Tibial artery (tissue), 4 donors: ENCODE data around the gene EVX2.

Experiments
- DNase-seq, 2 donors: peaks; one replicate each; pipeline ENCODE4 v3.0.0-alpha.2; 2019
- H3K27ac ChIP-seq, 2 donors: fragments of 200-600 bp; sonication (generic) in 1 of 2; 1 replicate in 1 of 2; 2 replicates in 1 of 2; pipeline ENCODE4 v1.5.1; 2018 to 2019; ENCODE audit warnings: mild to moderate bottlenecking in 1 of 2
- H3K27me3 ChIP-seq, 2 donors: fragments of 200-600 bp; sonication (generic) in 1 of 2; one replicate each; pipeline versions ENCODE4 v1.5.1 to v1.6.0; 2016 to 2019
- H3K36me3 ChIP-seq, 3 donors: fragments of 200-600 bp; sonication (generic) in 2 of 3; one replicate each; pipeline ENCODE4 v1.5.1; 2016 to 2019; ENCODE audit warnings: mild to moderate bottlenecking in 2 of 3
- H3K4me1 ChIP-seq, 4 donors: fragments of 200-600 bp; sonication (generic) in 2 of 4; 1 replicate in 3 of 4; 2 replicates in 1 of 4; pipeline ENCODE4 v1.5.1; 2016 to 2019
- H3K4me3 ChIP-seq, 2 donors: fragments of 200-600 bp; sonication (generic) in 1 of 2; 1 replicate in 1 of 2; 2 replicates in 1 of 2; pipeline ENCODE4 v1.5.1; 2018 to 2019; ENCODE audit warnings: mild to moderate bottlenecking in 2 of 2
- H3K9me3 ChIP-seq, 3 donors: fragments of 200-600 bp; sonication (generic) in 1 of 3; one replicate each; pipeline ENCODE4 v1.5.1; 2016 to 2019
- intact Hi-C: fragments of 100-400 bp; cut with DNase I; formaldehyde crosslinking; loops from one replicate; pipeline ENCODE4 v1.15.0; 2023; ENCODE audit warnings: low total_unique reads
- TF ChIP-seq, protein P1 (sequence below), 2 experiments: fragments of 200-600 bp in 1 of 2; fragments of 450-650 bp in 1 of 2; IDR thresholded peaks; one replicate each; pipeline ENCODE4 v1.5.1; 2017 to 2019; ENCODE audit warnings: antibody characterized with exemption in 2 of 2, mild to moderate bottlenecking in 1 of 2, moderate library complexity in 1 of 2

Gene EVX2

DNA sequence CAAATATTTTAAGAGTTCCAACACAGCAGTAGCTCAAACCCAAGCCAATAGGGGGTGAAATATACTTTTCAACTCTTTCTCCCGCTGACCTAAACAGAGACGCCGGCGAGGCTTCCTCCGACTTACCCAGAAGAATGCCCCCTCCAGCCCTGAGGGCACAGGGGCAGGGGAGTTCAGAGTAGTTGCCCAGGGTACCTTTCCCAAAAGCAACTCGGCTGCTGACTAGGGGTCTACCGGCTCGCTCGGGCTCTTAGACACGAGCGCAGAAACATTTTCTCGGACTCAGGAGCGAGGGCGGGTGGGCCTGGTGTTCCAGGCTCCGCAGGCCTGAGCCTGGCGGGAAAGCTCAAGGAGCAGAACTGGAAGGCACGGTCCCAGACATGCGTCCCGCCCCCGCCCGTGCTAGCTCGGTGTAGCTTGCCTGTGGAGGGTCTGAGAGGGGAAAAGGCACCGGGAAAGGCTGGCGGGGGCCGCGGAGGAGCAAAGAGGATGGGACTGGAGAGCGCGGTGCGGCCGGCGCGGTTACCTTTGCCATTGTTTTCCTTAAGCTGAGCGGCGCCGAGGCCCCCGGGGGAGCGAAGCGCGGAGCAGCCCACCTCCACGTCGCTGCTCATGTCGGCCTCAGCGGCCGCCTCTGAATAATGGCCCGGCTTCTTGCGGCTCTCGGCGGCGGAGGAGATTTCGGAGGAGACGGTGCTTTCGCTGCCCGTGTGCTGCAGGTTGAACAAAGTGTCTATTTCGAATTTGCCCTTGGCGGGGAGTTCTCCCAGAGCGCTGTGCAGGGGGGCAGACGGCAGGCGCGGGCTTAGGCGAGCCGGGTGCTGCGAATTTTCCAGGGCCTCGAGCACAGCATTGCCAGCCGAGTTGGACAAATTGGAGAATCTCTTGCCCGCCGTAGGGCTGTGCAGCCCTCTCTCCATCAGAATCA lies 674 bp downstream of the EVX2 start:
- Histone ChIP-seq H3K36me3 (no peaks in the 10 kb centered on the region), H3K27me3 (peaks cover 30 to 99% of the 10 kb centered on the region in 2 donors), H3K4me3 (no peak overlapping the region), H3K27ac (no peak overlapping the region), H3K9me3 (peaks cover 0 to 7% (median 0%) of the 10 kb centered on the region in 3 donors), H3K4me1 (peaks cover 0 to 61% (median 41%) of the 10 kb centered on the region in 4 donors)
- TF ChIP-seq, protein P1, sequence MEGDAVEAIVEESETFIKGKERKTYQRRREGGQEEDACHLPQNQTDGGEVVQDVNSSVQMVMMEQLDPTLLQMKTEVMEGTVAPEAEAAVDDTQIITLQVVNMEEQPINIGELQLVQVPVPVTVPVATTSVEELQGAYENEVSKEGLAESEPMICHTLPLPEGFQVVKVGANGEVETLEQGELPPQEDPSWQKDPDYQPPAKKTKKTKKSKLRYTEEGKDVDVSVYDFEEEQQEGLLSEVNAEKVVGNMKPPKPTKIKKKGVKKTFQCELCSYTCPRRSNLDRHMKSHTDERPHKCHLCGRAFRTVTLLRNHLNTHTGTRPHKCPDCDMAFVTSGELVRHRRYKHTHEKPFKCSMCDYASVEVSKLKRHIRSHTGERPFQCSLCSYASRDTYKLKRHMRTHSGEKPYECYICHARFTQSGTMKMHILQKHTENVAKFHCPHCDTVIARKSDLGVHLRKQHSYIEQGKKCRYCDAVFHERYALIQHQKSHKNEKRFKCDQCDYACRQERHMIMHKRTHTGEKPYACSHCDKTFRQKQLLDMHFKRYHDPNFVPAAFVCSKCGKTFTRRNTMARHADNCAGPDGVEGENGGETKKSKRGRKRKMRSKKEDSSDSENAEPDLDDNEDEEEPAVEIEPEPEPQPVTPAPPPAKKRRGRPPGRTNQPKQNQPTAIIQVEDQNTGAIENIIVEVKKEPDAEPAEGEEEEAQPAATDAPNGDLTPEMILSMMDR (IDR thresholded peaks at IDR 0.05) = no peak
- no peak for DNase-seq
- intact Hi-C loops = no loop called here

DNA sequence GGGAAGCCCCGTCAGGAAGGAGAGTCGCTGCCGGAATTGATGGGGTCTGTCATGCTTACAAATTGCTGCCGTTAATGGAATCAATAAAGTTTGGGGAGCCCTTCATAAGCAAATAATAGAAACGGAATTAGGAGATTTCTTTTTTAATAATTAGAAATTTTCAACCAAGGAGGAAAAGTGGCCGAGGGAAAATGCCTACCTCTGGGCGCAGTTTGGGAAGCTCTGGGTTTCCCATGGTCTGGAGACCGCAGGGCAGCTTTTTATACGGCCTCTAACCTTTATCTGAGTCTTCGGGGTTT lies 1.3 kb downstream of the EVX2 start:
- TF ChIP-seq, protein P1 (IDR thresholded peaks at IDR 0.05) = no peak
- Histone ChIP-seq H3K36me3 (no peaks in the 10 kb centered on the region), H3K4me3 (no peak overlapping the region), H3K27ac (no peak overlapping the region), H3K9me3 (peaks cover 0 to 7% (median 0%) of the 10 kb centered on the region in 3 donors), H3K27me3 (peaks cover 31 to 99% of the 10 kb centered on the region in 2 donors), H3K4me1 (peaks cover 0 to 57% (median 38%) of the 10 kb centered on the region in 4 donors)
- no peak for DNase-seq
- intact Hi-C loops = no loop called here

- Histone ChIP-seq H3K36me3 (no peaks in the 10 kb centered on the region), H3K4me1 (peaks cover 0 to 57% (median 38%) of the 10 kb centered on the region in 4 donors), H3K9me3 (peaks cover 0 to 7% (median 0%) of the 10 kb centered on the region in 3 donors), H3K27me3 (peaks cover 31 to 99% of the 10 kb centered on the region in 2 donors), H3K4me3 (no peak overlapping the region), H3K27ac (no peak overlapping the region)
- intact Hi-C loops = no loop called here
- no peak for DNase-seq
- TF ChIP-seq, protein P1 (IDR thresholded peaks at IDR 0.05) = no peak
These were observed 1.8 kb downstream of the EVX2 start for GRCh38 chr2:176081837-176082524.

DNA sequence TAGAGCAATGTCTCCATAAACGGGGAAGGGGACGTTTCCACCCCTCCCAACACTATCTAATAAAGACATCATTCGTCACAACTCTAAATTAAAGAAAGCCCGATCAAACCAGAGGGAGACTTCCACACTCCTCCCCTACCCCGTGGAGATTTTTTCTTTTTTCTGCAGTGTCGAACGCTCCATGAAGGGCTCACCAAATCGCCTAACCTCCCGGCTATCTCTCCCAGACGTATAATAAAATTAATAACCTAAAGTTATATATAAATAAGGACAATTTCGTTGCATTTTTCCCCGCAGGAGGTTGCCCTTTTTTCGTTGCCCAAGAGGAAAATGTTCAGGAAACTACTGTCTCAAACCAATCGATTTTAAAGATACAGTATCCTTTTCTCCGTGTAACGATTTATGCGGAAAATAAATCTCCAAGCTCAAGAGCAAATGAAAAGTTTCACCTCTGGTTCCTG lies 2.4 kb downstream of the EVX2 start:
- TF ChIP-seq, protein P1 (IDR thresholded peaks at IDR 0.05) = no peak
- intact Hi-C loops = no loop called here
- Histone ChIP-seq H3K9me3 (peaks cover 0 to 7% (median 0%) of the 10 kb centered on the region in 3 donors), H3K27me3 (peaks cover 31 to 99% of the 10 kb centered on the region in 2 donors), H3K4me3 (no peak overlapping the region), H3K36me3 (no peaks in the 10 kb centered on the region), H3K27ac (no peak overlapping the region), H3K4me1 (peaks cover 0 to 56% (median 37%) of the 10 kb centered on the region in 4 donors)
- no peak for DNase-seq

DNA sequence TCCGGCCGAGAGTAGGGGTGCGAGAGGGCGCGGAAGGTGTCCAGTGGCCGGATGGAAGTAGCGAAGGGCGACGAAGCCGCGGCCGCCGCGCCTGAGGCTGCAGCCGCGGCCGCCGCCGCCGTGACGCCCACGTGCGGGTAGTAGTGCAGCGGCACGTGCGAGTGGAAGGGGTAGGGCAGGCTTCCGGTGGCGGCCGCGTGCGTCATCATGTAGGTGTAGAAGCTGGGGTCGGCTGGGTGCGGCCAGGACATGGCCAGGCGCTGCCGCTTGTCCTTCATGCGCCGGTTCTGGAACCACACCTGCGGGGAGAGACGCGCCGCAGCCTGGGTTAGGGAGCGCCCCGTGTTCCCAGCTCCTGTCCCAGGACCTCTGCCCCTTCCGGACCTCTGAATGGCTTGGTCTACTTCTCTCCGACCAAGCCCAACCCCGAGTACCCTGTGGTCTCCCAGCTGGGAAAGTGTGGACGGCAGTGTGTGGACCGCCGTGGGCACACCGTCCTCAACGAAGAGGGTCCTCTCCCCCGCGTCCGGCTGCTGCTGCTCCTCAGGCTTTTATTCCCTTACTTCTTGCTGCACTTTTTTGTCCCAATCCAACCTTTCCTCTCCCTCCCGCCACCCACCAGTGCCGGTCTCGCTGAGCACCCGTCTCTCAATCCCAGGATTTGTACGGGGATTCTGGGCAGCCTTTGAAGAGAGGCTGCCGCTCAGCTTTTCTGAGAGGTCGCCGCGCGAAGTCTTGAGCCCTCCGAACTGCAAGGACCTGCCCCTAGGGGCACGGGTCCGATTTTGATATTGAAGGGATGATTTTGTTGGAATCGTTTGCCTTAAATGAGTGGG lies 3.0 kb downstream of the EVX2 start:
- intact Hi-C loops = no loop called here
- Histone ChIP-seq H3K4me1 (peaks cover 0 to 50% (median 32%) of the 10 kb centered on the region in 4 donors), H3K36me3 (no peaks in the 10 kb centered on the region), H3K27me3 (peaks cover 29 to 99% of the 10 kb centered on the region in 2 donors), H3K4me3 (peak overlapping the region; percentile 6 to 35), H3K27ac (no peak overlapping the region), H3K9me3 (peaks cover 0 to 7% (median 0%) of the 10 kb centered on the region in 3 donors)
- DNase-seq = peak in 1 of 2 donors; percentile 48
- TF ChIP-seq, protein P1 (IDR thresholded peaks at IDR 0.05) = no peak
